Activated CD4-positive, alpha-beta T cell treated with anti-CD3 and anti-CD28 coated beads for 48 hours (primary cell): Measurements from ENCODE around the gene SLC7A10.
"Not testable (repeated sequence)": the region's sequence is repeated elsewhere in the genome, so short reads cannot be mapped to it uniquely, and the experiment has no call there.

ENCODE experiments used
- DNase-seq: peaks from one replicate; pipeline ENCODE4 v3.0.0-alpha.2; 2020

Gene SLC7A10

DNA sequence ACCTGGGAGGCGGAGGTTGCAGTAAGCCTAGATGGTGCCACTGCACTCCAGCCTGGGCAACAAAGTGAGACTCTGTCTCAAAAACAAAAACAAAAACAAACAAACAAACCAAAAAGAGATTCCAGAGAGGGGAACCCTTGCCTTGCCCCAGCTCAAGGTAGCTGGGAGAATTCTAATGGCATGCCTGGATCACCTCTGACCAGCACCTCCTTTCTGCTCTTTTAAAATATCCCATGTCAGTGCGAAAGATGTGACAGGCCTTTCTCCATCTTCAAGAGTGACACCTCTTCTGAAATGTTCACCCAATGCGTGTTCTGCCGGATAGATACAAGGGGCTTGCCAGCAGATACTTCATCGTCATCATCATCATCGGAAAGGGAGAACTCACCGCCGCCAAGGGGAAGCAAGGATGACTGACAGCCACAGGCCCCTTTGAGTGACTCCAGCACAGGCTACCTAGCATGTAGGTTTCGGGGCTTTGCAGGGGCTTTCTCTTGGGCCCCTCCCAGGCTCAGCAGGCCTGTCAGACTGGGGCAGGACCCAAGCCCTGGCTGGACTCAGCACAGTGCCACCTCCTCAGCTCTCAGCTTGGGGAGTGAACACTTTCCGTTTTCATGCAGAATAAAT, 50.4 kb downstream of the SLC7A10 start:
- no peak for DNase-seq

GRCh38 chr19:33174186-33174585, 51.5 kb downstream of the SLC7A10 start:
- no peak for DNase-seq

- DNase-seq: no peak
Observed at GRCh38 chr19:33171916-33172359, 53.7 kb downstream of the SLC7A10 start.

DNA sequence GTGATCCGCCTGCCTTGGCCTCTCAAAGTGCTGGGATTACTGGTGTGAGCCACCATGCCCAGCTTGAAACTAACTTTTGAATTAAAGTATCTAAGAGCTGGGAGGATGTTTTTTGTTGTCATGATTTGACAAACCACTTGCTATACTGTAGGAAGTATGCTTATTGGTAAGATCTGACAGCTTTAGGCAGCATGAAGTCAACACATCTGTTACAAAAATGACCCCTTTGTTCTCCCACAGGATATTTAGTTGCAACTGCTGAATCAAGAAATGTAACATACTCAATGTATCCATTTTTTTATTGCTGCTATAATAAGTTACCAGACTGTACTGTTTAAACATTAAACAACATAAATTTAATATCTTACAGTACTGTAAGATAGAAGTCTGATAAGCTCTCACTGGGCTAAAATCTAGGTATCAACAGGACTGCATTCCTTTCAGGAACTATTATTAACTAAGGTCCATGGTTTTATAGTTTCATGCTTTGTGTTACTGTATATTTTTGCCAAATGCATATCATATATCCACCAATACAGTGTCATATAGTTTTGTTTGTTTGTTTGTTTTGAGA, 54.3 kb downstream of the SLC7A10 start:
- DNase-seq: no peak

DNA sequence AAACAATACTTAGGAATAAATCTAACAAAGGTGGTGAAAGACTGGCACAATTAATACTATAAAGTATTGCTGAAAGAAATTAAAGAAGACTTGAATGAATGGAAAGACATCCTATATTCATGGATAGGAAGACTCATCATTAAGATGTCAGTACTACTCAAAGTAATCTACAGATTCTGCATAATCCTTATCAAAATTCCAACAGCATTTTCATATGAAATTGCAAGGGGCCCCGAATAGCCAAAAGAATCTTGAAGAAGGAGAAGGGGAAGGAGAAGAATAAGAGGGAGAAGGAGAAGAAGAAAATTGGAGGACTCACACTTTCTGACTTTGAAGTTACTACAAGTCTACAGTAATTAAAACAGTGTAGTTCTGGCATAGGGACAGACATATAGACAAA, 57.1 kb downstream of the SLC7A10 start:
- no peak for DNase-seq

GRCh38 chr19:33167438-33167837, 58.2 kb downstream of the SLC7A10 start:
- no peak for DNase-seq

DNA sequence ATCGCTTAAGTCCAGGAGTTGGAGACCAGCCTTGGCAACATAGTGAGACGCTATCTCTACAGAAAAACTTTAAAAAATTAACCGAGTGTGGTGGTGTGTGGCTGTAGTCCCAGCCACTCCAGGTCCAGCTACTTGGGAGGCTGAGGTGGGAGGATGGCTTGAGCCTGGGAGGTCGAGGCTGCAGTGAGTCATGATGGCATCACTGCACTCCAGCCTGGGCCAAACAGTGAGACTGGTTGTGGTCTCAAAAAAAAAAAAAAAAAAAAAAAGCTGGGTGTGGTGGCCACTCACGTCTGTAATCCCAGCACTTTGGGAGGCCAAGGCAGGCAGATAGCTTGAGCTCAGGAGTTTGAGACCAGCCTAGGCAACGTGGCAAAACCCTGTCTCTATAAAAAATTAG, 59.6 kb downstream of the SLC7A10 start:
- DNase-seq: not testable (repeated sequence)

GRCh38 chr19:33163481-33163880, 62.2 kb downstream of the SLC7A10 start:
- DNase-seq: no peak

GRCh38 chr19:33161201-33161600, 64.4 kb downstream of the SLC7A10 start:
- DNase-seq: no peak

GRCh38 chr19:33159893-33160292, 65.8 kb downstream of the SLC7A10 start:
- no peak for DNase-seq

DNA sequence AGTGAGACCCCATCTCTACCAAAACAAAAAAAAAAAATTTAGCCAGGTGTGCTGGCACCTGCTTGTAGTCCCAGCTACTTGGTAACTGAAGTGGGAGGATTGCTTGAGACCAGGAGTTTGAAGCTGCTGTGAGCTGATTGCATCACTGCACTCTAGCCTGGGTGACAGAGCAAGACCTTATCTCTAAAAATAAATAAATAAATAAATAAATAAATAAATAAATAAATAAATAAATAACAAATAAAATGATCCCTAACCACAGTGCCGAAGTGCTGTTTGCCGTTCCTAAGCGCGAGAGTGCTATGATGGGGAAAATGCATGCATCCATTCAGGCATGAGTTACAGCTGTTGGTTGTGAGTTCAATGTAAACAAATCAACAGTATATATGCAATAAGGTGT, 66.5 kb downstream of the SLC7A10 start:
- DNase-seq: no peak
